H1 (cell line): Measurements from ENCODE around the gene GRB7. TPM values are rescaled to one million over a fixed set of nuclear protein-coding genes. Genes with fewer than 3 reads are reported as not detected.

ENCODE experiments used
- CBX8 ChIP-seq: fragments of 300-800, 300-1000 bp; sonication (generic); IDR thresholded peaks from 2 replicates; pipeline ENCODE4 v1.7.1; 2016; ENCODE audit warnings: low read depth, low read length, borderline replicate concordance
- CHD1 ChIP-seq: IDR thresholded peaks from 2 replicates; pipeline ENCODE4 v1.6.1; 2012; ENCODE audit warnings: low read depth, low read length, improper control_type of control experiment
- POLR2AphosphoS5 ChIP-seq: IDR thresholded peaks from 2 replicates; pipeline ENCODE4 v1.6.1; 2011; ENCODE audit warnings: low read depth, low read length
- RNF2 ChIP-seq: fragments of 200-900, 300-1000 bp; sonication (generic); IDR thresholded peaks from 2 replicates; pipeline ENCODE4 v1.7.1; 2016; ENCODE audit warnings: borderline replicate concordance, low read depth, mild to moderate bottlenecking, antibody characterized with exemption, low read length; ENCODE audit not compliant: poor library complexity, severe bottlenecking; ENCODE audit errors: missing control alignments
- SAP30 ChIP-seq: fragments of 300-600 bp; sonication (generic); IDR thresholded peaks from 2 replicates; pipeline ENCODE4 v1.7.1; 2012; ENCODE audit warnings: low read length, moderate library complexity, mild to moderate bottlenecking, inconsistent platforms; ENCODE audit not compliant: insufficient read depth, insufficient replicate concordance
- polyA plus RNA-seq, 7 experiments: library from polyadenylated mRNA; depleted of rRNA in 3 of 7; stranded (reverse) in 5 of 7; unstranded in 2 of 7; fragments of >200 nt in 5 of 7; fragments of 200-250 nt in 2 of 7; gene quantifications; 1 replicate in 5 of 7; 2 replicates in 1 of 7; 4 replicates in 1 of 7; pipeline versions ENCODE4 v1.2.1 to v1.2.3, GENCODE V29; 2011 to 2013; ENCODE audit warnings: missing spikeins in 2 of 7, mixed read lengths in 2 of 7
- total RNA-seq: library from RNA; stranded (reverse); fragmentation: NEBNext Ultra II Directional; extraction: Animal tissue kit (Norgen Biotek cat#: 25700); gene quantifications from 2 replicates; pipeline ENCODE4 v1.2.1, GENCODE V29; 2021

GRB7 gene
- total and polyA plus RNA-seq, 2 of the 8 experiments (the other 6 are each of a cell fraction or from before 2014, with no cell fraction given) = 32.2 to 41.5 TPM

- TF ChIP-seq CBX8 (no peak), POLR2AphosphoS5 (no peak), RNF2 (no peak), SAP30 (no peak), CHD1 (no peak)
Measured at GRCh38 chr17:39754958-39755553, 17.3 kb downstream of the GRB7 start (continued).
